ENCODE results near the gene HOXA11. TPM values are rescaled to one million over a fixed set of nuclear protein-coding genes. Genes with fewer than 3 reads are reported as not detected.

HOXA11 gene
- total RNA-seq, 1 donor from 2014 or later = not detected

DNA sequence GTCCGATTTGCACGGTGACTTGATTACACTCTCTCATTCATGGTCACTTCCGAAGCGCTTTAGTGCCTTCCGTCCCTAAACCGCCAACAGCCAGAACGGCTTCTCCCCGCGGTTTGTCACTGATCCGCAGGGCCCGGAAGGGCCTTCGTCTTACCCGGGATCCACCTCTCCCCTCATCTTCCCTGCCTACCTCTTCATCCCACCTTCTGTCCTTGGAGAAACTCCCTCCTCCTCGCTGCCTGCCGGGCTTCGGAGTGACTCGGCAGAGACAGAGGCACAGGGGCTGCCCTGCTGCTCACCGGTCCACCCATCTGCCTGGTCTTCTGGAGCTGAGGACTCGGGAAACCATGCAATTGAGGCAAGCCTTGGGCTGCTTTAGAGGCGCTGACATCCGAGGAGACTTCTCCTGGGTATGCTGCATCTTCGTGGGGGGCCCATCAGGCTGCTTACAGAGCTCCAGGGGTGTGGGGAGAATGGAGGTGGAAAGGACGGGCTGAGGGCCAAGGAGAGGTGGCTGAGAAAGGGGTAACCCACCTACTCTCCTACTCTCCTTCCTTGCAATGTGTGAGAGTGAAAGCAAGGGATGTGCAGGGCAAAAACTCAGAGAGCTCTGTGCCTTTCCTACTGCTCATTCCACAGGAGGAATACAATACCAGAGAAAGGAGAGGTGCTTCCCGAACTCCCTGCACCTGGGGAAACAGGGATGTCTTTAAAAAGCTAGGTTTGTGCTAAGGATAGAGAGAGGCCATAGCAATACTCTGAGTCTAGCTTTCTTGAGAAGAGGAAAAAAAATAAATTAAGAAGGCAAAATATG lies 1.0 kb upstream of the HOXA11 start:
- DNase-seq = no peak
- intact Hi-C loops (cut with micrococcal nuclease) = no loop called here
- no peak for ATAC-seq

DNA sequence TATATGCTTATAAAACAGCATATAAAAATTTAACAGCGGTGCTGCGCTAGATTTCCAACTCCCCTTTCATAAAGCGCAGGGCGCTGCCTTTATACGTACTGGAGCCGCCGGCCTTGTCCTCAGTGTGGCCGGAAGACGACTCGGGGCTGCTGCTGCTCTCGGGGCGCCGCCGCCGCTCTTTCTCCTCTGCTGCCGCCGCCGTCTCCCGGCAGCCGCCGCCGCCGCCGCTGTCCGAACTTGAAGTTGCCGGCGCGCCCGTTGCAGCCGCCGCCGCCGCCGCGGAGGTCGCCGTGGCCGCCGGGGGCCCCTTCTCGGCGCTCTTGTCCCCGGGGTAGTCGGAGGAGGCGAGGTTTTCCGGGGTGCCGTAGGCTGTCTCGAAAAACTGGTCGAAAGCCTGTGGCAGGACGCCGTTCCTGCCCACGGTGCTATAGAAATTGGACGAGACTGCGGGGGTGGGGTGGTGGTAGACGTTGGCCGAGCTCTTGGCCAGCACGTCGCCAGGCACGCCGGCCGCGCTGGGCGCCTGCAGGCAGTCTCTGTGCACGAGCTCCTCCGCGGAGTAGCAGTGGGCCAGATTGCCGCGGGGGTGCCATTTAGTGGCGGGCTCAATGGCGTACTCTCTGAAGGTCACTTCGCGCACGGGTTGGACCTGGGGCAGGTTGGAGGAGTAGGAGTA lies 557 bp downstream of the HOXA11 start:
- intact Hi-C loops (cut with micrococcal nuclease) = no loop called here
- ATAC-seq (peak; percentile 17), DNase-seq (no peak)

DNA sequence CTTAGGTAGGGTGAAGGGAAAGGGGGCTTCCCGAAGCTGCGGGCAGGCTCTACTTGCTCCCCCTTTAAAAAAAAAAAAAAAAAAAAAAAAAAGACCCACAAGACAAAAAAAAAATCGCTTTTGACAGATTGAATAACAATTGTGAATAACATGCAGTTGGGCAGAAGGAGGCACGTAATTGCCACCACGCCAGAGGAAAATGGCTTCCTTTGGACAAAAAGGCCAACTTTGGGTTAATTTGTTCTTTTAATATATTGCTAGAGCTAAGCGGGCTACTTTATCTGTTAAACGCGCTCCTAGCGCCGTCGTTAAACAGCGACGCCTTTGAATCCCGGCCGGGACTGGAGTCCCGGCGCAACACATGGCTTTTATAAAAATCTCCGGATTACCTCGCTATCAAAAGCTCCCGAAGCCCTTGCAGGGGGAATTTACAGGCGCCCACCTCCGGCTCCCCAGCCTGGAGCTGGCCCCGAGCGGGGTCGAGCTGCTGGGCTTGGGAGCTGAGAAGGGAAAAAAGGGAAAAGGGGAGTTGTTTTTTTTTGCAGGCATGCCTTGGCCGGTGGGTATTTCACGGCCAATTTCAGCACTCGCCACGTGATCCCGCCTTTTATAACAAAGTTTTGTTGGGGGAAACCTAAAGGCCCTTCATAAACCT lies 1.2 kb downstream of the HOXA11 start:
- ATAC-seq (no peak), DNase-seq (no peak)
- intact Hi-C loops (cut with micrococcal nuclease) = no loop called here

DNA sequence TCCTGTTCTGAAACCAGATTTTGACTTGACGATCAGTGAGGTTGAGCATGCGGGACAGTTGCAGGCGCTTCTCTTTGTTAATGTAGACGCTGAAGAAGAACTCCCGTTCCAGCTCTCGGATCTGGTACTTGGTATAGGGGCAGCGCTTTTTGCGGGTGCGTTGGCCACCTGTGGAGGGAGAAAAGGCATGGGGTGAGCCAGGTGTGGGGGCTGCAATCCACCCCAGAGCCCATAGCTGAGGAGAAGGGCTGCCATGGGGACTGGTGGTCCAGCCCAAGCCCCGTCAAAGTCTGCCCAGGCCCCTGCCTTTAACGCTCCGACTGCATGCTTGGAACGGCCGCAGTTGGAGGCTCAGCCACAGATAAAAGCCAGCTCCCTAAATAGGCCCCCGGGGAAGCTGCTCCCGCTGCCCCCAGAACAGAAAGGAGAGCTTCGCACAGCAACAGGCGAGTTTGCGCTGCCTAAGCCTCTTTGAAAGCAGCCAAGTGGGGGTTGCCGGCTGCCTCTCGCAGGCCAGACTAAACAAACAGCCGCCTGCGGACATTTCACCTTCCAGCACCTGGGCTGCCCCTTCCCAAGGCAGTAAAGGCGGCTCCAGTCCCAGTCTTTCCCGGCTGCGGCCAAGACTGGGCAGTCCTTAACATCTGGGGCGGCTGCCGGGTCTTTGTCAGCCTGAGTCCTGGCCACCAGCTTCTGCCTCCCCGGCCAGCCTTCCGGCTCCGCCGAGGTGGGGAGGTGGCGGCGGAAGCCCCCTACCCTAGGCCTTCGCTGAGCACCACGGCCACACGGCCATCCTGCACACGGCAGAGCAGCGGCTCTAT lies 2.0 kb downstream of the HOXA11 start:
- intact Hi-C loops (cut with micrococcal nuclease) = no loop called here
- DNase-seq (no peak), ATAC-seq (no peak)

DNA sequence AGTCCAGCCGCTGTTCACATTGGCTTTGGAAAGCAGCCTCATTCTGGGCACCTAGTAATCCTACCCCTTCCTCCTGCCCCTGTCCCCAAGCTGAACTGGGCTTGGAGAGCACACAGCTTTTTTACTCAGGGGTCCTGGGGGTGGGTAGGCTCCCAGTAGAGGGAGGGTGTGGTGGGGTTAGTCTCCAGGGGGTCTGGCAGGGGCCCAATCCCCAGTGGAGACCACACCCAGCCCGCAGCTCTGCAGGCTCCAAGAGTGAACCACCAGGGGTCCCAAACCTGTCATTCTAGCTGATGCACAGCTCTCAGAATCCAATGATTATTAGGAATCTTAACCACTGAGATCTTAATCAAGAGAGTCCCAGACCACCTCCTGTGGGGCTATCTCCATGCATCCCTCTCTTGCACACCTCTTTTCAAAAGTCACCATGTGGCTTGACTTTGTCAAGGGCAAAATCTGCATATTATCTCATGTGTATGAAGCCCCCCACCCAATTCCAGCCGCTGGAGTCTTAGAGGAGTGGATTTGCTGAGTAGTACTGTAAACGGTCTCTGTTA lies 2.7 kb downstream of the HOXA11 start:
- ATAC-seq = no peak
- intact Hi-C loops (cut with micrococcal nuclease) = no loop called here
- DNase-seq = no peak

DNA sequence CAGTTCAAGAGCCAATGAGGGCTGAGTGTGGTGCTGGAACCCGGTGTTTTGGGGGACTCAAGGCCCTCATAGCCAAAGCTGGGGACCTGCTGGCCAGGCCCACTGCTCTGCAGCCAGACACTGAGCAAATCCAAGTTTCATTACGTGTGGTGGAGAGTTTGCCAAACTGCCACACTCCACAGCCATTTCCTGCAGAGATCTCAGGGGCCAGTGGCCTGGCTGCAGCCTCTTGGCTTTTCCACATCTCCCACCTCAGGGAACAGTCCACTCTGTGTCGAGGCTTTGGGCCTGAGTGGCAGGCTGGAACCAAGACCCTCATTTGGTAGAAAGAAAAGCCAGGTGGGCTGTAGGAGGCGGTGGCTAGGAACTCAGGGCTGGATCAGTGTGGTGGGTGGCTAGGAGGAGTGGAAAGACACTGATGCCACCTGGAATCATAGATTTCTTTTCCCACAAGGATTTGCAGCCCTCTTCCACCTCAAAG lies 3.2 kb downstream of the HOXA11 start:
- DNase-seq (no peak), ATAC-seq (no peak)
- intact Hi-C loops (cut with micrococcal nuclease) = no loop called here

DNA sequence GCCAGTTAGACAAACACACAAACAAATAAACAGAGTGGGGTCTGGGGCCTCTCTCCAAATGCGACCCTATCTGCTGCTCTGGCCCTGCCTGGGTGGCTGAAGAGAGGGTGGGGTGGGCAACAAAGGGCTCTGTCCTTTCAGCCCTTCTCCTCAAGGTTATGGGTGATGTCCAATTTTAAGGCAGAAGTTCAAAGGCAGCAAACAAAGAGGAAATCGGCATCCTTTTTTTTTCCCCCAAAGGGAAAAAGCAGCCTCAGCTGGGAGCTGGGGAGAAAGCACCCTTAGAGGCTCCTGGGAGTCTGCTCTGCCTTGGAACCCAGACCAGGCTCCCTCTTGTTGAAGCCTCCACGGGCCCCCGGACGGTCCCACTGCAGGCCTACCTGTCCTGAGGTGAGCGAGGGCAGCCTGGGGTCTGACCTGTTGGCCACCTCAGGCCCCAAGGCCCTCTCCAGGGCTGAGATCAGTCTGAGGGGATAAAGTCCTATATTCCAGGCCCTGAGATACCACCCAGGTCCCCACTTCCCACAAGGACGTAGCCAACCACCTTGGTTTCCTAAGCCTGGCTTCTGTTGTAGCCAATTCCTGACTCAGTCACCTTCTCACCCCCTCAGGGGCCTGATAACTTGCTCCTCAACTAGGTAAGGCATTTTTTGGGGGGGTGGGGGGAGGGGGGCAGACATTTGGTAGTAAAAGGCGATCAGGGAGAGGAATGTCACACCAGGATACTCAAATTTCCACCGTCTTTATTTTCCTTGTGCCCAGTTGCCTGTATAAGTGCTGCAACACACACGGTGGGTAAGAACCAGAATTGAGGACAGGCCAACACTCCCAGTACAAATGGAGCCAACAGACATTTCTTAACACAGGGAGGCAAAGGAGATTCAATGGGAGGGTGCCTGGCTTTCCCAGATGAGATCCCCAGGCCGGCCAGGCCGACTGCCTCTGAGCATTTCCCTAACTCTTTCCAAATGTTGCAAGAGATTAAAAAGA lies 4.3 kb downstream of the HOXA11 start:
- no peak for DNase-seq
- intact Hi-C loops (cut with micrococcal nuclease) = no loop called here
- ATAC-seq = no peak

DNA sequence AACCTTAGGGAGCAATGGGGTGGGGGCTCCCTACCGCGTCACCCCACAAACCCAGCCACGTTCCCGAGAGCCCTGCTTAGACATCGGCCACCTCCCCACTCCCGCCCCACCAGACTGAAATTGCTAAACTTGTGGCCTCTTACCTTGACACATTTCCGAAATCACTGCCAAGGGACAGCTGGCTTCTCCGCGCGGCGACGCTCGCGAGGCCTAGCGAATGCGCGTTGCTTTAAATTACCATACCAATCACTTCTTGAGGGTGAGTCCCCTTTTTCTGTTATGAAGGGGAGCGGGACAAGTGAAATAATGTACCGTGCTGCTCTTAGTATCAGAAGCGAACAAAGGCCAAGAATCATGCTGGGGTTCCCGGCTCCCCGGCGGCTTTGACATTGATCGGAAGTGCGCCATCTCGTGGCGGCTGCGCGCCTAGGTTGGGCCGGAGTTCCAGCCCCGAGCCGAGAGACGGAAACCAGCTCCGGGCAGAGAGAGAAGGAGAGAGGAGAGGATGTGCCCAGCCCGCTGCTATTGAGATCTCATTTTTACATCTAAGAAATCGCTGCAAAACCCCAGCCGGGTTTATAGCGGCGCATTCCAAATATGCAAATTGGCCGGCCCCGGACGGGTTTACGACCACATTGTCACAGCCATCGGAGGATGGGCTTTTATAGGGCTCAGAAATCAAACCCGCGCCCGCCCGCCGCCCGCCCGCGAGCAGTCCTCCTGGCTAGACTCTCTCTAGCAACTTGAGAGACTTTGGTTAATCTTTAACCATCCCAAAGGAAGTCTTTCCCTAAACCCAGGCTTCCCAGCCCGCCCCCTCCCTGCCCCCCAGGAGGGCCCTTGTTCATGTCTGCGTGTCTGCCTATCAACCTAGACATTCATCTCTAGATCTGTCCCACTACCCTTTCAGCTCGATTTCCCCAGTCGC lies 5.3 kb downstream of the HOXA11 start:
- intact Hi-C loops (cut with micrococcal nuclease) = no loop called here
- ATAC-seq = peak; percentile 48
- peak; percentile 69 for DNase-seq

DNA sequence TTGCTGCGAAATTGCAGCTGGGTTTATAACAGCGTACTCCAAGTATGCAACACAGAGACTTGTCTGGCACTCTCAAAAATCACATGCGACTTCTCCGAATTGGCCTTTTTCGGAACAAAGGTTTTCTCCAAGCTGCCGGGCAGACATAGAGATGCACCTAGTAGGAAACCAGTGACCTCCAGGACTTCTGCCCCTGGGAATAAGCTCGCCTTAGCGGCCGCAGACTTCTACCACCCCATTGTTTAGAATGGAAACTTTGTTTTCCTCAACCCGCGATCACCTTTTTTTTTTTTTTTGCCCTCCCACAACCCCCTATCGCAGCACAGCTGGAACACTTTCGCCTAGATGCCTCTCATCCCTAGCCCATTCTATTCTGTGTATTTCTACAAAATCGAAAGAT lies 6.0 kb downstream of the HOXA11 start:
- DNase-seq = no peak

DNA sequence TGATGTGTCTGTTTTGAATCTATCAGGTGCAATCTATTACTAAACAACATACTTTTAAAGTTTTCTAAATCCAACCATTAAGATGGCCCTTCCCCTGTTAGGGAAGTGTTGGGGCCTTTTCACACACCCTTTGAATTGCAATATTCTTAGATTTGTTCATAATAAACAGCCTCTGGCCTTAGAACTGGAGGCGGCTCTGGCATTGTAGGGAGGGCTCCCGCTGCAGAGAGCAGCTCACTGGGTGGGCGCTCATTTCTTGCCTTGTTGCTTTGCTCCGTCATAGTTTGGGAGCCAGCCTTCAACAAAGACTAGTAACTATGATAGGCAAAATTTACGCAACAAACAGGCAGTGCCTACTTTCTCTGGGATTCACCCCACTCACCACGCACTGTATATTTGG lies 6.7 kb downstream of the HOXA11 start:
- ATAC-seq (no peak), DNase-seq (no peak)
- intact Hi-C loops (cut with micrococcal nuclease) = no loop called here

More for the DNA sequence above, 6.0 kb downstream of the HOXA11 start:
- intact Hi-C loops (cut with micrococcal nuclease) = no loop called here
- ATAC-seq = no peak

DNA sequence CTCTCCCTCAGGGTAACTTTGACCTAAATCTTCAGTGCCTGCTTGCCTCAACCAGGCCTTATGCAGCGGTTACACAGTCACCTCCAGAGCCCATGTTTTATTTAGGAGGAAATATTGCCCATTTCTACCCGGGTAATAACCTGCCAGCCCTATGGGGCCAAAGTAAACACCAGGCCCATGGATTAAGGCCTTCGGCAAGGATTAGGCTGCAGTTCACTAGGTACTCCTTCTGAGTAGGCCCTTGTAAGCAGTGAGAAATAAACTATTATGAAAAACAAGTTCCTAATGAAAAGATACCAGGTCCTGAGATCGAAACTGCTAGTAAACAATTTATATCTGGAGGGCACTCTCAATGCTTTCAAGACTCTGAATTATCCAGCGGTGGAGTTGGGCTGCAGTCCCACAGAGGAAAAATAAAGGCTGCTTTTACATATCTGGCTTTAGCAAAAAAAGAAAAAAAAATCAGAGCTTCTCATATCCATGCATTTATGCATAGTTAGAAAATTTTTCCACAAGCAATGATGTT lies 7.2 kb downstream of the HOXA11 start:
- ATAC-seq (no peak), DNase-seq (no peak)
- intact Hi-C loops (cut with micrococcal nuclease) = no loop called here

DNA sequence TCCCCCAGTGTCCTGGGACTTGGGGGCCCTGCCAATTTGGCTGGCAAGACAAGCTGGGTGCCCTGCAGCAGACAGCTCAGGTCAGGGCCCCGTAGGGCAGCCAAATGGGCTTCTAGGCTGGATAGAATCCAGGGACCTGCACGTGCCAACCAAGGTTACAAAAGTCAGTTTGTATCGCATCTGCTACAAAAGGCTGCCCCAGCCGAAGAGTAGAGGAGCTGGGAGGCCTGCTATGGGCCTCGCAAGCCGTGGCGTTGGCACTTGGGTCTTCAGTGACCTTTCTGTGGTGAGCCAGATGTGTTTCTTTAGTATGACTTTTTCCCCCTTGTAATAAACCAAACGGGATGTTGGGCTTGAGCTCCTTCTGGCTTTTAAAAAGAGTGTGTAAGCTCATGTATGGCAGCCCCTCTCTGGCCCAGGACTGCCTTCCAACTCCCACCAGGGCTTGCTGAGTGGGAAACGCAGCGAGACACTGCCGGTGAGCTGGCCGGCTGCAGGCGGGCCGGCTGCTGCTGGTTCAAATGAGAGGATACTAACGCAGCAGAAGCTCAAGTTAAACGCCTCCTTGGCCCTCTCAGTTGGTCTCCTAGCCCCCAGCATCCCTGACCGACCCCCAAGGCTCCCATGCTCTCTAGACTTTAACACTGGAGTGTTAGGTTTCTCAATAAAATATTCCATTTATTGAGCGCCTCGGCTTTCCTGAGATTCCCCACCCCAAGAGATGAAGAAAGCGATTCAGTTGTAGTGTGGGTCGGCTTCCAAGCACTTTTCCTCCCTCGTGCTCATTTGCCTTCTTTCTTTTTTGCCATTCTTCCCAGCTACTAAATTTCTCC lies 7.9 kb downstream of the HOXA11 start:
- no peak for ATAC-seq
- intact Hi-C loops (cut with micrococcal nuclease) = no loop called here
- DNase-seq = no peak

DNA sequence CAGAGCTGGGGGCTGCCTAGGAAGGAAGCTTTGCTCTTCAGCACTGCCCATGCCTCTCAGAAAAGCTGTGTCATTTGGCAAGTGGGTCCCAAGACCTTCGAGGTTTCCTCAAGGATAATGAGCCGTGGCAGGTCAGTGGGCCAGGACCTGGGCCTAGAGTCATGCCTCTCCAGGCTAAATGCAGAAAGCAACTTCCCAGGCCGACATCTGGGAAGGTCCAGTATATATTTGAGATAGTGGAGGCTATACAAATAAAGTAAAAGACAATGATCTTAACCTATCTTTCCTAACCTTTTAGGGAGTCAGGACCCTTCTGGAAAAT lies 8.5 kb downstream of the HOXA11 start:
- intact Hi-C loops (cut with micrococcal nuclease) = no loop called here
- DNase-seq (no peak), ATAC-seq (no peak)

DNA sequence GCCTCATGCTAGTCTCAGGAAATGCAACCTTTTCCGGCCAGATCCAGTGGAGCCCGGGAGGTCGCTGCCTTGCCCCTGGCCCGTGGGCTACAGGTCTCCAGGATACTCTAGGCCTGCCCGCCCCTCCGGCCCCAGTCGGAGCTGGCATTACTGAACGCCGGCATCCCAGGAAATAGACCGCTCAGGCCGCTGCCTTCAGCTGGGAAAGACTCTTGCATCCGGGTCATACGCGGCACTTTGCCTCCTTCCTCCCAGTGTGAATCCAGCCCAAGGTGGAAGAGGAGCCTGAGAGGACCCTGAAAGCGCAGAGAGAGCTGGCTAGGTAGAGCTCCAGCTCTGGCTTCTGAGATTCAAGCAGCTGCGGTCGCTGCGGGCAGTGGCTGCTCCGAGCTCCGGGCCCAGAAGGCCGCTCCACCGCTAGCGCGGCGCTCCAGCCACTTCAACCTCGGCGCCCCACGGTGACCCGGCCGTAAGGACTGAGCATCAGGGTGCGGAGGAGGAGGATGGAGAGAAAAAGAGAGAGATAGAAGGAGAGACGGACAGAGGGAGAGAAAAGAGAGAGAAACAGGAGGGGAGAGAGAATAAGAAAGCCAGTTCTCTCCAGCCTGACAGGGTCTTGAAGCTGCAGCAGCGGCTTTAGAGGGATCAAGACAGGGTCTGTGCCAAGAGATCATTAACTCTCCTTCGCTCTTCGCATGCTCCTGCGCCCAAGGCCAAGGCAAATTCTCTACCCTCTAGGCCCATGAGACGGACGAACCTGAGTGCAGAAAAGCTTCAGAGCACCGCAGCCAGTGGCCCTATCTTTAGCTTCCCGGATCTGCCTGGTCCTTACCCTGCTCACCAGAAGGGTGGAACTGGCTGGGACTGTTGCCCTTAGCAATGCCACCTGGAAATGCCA lies 9.2 kb downstream of the HOXA11 start:
- DNase-seq (no peak), ATAC-seq (no peak)
- intact Hi-C loops (cut with micrococcal nuclease) = no loop called here

Measured in left ventricle myocardium superior (tissue), 1 donor.